Common myeloid progenitor, CD34-positive (primary cell): ENCODE results near the gene ROR1.

Experiments used
- CTCF ChIA-PET: fragments of 350-600 bp; sonication (Branson Sonifier 250); formaldehyde crosslinking; loops from one replicate; lab custom pipeline; 2021; ENCODE audit warnings: antibody characterized with exemption; lab: Charles Lee
- POLR2A ChIA-PET: fragments of 350-600 bp; sonication (Branson Sonifier 250); formaldehyde crosslinking; loops from one replicate; lab custom pipeline; 2021; ENCODE audit warnings: antibody characterized with exemption; lab: Charles Lee
- DNase-seq, 3 donors: peaks; one replicate each; pipeline versions ENCODE4 v3.0.0 to v3.0.0-alpha.2; 2013
- H3K27ac ChIP-seq, 2 experiments: 1 replicate in 1 of 2; 2 replicates in 1 of 2; pipeline ENCODE4 v1.7.0; 2013; ENCODE audit warnings: inconsistent platforms in 2 of 2, low read length in 2 of 2, mild to moderate bottlenecking in 2 of 2, low read depth in 1 of 2, moderate library complexity in 1 of 2; ENCODE audit not compliant: severe bottlenecking in 2 of 2, insufficient read depth in 1 of 2, poor library complexity in 1 of 2
- H3K27me3 ChIP-seq, 5 experiments: replicated peaks in 2 of 5; 1 replicate in 3 of 5; 2 replicates in 2 of 5; pipeline versions ENCODE4 v1.6.1 to v1.7.0; 2013; ENCODE audit warnings: low read length in 4 of 5, mild to moderate bottlenecking in 2 of 5, moderate library complexity in 2 of 5, inconsistent platforms in 1 of 5; ENCODE audit not compliant: insufficient read depth in 5 of 5, control insufficient read depth in 4 of 5
- H3K36me3 ChIP-seq, 4 experiments: 1 replicate in 2 of 4; 2 replicates in 2 of 4; pipeline versions ENCODE4 v1.6.1 to v1.7.0; 2013; ENCODE audit warnings: low read length in 3 of 4, control low read depth in 1 of 4, mild to moderate bottlenecking in 1 of 4; ENCODE audit not compliant: control insufficient read depth in 4 of 4, insufficient read depth in 4 of 4
- H3K4me1 ChIP-seq, 4 experiments: 1 replicate in 3 of 4; 2 replicates in 1 of 4; pipeline versions ENCODE4 v1.6.1 to v1.7.1; 2013; ENCODE audit warnings: low read length in 3 of 4, mild to moderate bottlenecking in 3 of 4, control low read depth in 1 of 4, inconsistent platforms in 1 of 4, moderate library complexity in 1 of 4; ENCODE audit not compliant: control insufficient read depth in 4 of 4, insufficient read depth in 4 of 4; ENCODE audit errors: control extremely low read depth in 1 of 4
- H3K4me3 ChIP-seq, 7 experiments: 1 replicate in 4 of 7; 2 replicates in 3 of 7; pipeline versions ENCODE4 v1.5.1 to v1.7.0; 2013; ENCODE audit warnings: mild to moderate bottlenecking in 7 of 7, low read length in 6 of 7, moderate library complexity in 6 of 7, inconsistent platforms in 2 of 7, low read depth in 2 of 7, control low read depth in 1 of 7; ENCODE audit not compliant: insufficient read depth in 4 of 7, control insufficient read depth in 1 of 7; ENCODE audit errors: extremely low read depth in 1 of 7
- H3K9me3 ChIP-seq, 5 experiments: 1 replicate in 4 of 5; 2 replicates in 1 of 5; pipeline versions ENCODE4 v1.6.1 to v1.7.1; 2013; ENCODE audit warnings: low read length in 4 of 5, mild to moderate bottlenecking in 2 of 5, inconsistent platforms in 1 of 5, low read depth in 1 of 5, moderate library complexity in 1 of 5; ENCODE audit not compliant: control insufficient read depth in 4 of 5, insufficient read depth in 2 of 5; ENCODE audit errors: control extremely low read depth in 1 of 5
- WGBS: methylation state at CpG from one replicate; pipeline ENCODE4 v1.1.5; 2013; ENCODE audit not compliant: insufficient coverage; 5-methylcytosine and 5-hydroxymethylcytosine counted together

The ROR1 gene

DNA sequence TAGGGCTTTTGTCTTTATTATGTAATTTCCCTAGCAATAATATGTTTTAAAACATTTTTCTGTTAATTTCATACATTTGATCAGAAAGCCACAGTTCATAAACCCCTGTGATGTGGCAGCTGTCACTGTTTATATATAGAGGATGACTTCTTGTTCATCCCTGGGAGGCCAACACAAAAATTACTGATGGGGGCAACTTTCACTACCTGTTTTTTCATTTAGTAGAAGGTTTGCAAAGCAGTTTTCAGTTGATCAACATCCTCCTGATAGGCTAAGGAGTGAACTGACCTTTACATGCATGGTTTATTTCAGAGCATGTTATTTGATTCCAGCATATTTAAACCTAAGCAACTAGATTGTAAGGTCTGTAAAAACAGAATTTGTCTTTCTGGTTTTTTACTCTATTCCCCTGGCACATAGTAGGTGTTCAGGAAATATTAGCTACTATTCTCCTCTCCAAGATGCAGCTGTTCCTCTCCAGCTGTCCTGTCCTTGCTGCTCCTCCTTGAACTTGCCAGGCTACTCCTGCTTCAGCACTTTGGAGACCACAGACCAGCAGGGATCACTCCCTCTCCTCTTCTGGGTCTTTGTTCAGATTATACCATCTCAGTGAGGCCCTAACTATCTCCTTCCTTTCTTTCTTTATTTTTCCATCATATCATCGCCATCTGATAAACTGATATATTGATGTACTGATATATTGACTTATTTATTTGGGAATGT is 54.7 kb downstream of the ROR1 start:
- Histone ChIP-seq H3K4me3 (no peak overlapping the region), H3K4me1 (no peaks in the 10 kb centered on the region), H3K27me3 (no peaks in the 10 kb centered on the region), H3K36me3 (no peaks in the 10 kb centered on the region), H3K9me3 (no peaks in the 10 kb centered on the region), H3K27ac (no peak overlapping the region)
- WGBS: no CpG with 5 or more reads among the region's 1 CpG
- DNase-seq: no peak
- ChIA-PET CTCF (no interaction called here), POLR2A (interaction anchor here (0.5 kb wide), 1 partner anchor 195 kb away, joined by 3 read pairs; no protein-coding TSS in a partner anchor)

DNA sequence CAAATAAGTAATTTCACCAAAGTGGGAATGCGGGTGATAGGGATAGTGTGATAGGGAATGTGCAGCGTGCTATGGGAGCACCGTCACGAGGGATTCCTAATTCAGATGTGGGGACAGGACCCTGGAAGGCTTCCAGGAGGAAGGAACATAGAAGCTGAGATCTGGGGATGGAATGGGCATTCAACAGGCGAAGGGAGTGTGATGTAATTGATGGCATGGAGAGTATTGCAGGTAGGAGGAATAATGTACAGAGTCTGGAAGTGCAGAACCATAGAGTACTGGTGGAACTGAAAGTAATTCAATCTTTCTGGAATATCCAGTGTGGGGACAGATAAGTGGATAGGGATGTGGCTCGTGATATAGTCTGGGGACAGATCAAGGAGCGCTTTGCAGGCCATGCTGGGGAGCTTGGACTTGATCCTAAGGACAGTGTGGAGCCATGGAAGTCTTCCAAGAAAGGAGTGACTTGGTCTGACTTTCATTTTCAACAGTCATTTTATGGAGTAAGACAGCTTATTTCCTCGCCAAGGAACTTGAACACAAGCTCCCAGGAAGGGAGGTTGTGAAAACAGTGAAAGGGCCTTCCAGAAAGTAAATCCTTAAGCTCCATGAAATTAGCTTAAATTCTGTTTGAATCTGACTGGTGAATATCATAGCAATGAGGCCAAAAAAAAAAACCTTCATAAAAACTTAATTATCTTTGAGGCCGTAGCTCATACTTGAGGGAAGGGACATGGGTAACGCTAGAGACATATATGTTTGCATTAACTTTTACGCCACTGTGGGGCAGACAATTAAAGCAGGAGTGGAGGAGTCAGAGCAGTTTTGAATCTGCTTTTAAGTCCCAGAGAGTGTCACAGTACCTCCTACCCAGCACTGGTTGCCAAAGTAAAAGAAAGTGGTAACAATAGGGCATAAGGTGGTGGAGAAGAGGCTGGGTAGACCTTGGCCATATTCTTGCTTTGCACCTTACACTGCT is 55.8 kb downstream of the ROR1 start:
- ChIA-PET CTCF (interaction anchor here (0.9 kb wide), 1 partner anchor 13 kb away, joined by 4 read pairs; no protein-coding TSS in a partner anchor), POLR2A (interaction anchor here (0.5 to 0.6 kb wide), 2 partner anchors 118 to 196 kb away, joined by 3 read pairs; no protein-coding TSS in a partner anchor)
- Histone ChIP-seq H3K4me1 (no peaks in the 10 kb centered on the region), H3K27me3 (no peaks in the 10 kb centered on the region), H3K36me3 (no peaks in the 10 kb centered on the region), H3K9me3 (no peaks in the 10 kb centered on the region), H3K4me3 (no peak overlapping the region), H3K27ac (no peak overlapping the region)
- WGBS: 92% methylated on average over 10 of the region's 11 CpGs
- no peak for DNase-seq

DNA sequence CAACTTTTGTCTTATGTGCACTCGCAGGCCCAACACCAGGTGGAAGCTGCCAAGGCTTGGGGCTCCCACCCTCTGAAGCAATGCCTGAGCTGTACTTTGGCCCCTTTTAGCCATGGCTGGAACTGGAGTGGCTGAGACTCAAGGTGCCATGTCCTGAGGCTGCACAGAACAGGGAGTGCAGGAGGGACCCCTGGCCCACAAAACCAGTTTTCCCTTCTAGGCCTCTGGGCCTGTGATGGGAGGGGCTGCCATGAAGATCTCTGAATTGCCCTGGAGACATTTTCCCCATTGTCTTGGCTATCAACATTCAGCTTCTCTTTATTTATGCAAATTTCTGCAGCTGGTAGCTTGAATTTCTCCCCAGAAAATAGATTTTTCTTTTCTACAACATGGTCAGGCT is 57.6 kb downstream of the ROR1 start:
- ChIA-PET POLR2A (no interaction called here), CTCF (interaction anchor here (0.6 kb wide), 1 partner anchor 417 kb away, joined by 3 read pairs; no protein-coding TSS in a partner anchor)
- no peaks in the 10 kb centered on the region for H3K9me3 ChIP-seq
- WGBS: 80% methylated on average over 1 of the region's 1 CpG
- H3K36me3 ChIP-seq: no peaks in the 10 kb centered on the region
- H3K4me1 ChIP-seq: no peaks in the 10 kb centered on the region
- H3K27me3 ChIP-seq: no peaks in the 10 kb centered on the region
- H3K27ac ChIP-seq: no peak overlapping the region
- DNase-seq: no peak
- no peak overlapping the region for H3K4me3 ChIP-seq

DNA sequence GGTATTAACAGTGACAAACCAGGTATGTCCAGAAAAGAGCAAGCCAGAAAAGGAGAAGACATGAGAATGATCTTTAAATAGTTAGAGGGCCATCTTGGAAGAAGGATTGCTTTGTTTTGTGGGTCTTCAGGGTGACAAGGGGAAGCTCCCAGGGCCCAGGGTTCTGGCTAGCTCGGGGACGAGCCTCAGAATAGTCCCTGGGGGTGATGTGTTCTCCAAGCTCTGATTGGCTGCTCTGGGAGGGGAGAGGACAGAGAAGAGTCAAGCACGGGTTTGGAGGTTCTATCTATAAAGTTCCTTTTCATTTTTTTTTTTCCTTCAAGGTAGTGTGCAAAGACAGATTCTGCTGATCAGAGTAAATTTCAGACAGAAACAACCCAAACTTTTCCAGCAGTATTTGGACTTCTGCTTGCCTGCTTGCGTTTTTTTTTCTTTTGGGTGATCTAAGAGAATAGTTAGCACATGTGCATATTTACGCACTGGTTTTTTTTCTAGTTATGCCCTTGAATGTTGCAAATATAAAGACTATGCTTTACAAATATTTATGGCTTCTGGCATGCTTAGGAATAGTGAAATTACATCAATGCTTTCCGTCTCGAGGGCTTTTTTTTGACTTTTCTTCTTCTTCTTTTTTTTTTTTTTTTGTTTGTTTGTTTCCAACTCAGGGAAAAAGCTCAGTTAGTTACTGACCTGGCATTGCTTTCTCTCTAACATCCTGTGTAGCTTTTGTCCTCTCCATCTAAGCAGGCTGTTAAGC is 59.7 kb downstream of the ROR1 start:
- no peak for DNase-seq
- Histone ChIP-seq H3K27ac (no peak overlapping the region), H3K4me3 (no peak overlapping the region), H3K9me3 (no peaks in the 10 kb centered on the region), H3K36me3 (no peaks in the 10 kb centered on the region), H3K4me1 (no peaks in the 10 kb centered on the region), H3K27me3 (no peaks in the 10 kb centered on the region)
- ChIA-PET POLR2A (no interaction called here), CTCF (interaction anchor here (1.0 kb wide), 1 partner anchor 76 kb away, joined by 3 read pairs; no protein-coding TSS in a partner anchor)
- WGBS: 93% methylated on average over 2 of the region's 7 CpGs

DNA sequence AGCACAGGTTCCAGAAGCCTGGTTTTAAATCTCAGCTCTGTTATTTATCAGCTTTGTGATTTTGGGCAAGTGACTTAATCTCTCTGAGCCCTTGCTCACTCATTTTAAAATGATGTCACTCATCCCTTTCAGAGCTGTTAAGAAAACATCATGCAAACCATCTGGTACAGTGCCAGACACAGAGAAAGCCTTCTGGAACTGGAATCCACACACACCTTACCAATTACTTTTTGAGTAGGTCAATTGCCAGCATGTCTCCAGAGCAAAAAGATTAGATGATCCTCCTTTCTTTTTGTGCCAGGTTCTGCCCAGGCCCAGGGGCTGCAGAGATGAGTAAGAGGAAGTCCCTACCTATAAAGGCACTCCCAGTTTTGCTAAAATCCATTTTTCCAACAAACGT is 61.3 kb downstream of the ROR1 start:
- no CpG with 5 or more reads among the region's 1 CpG for WGBS
- Histone ChIP-seq H3K4me1 (no peaks in the 10 kb centered on the region), H3K27me3 (no peaks in the 10 kb centered on the region), H3K4me3 (no peak overlapping the region), H3K9me3 (no peaks in the 10 kb centered on the region), H3K27ac (no peak overlapping the region), H3K36me3 (no peaks in the 10 kb centered on the region)
- CTCF ChIA-PET: no interaction called here
- POLR2A ChIA-PET: no interaction called here
- DNase-seq: no peak

DNA sequence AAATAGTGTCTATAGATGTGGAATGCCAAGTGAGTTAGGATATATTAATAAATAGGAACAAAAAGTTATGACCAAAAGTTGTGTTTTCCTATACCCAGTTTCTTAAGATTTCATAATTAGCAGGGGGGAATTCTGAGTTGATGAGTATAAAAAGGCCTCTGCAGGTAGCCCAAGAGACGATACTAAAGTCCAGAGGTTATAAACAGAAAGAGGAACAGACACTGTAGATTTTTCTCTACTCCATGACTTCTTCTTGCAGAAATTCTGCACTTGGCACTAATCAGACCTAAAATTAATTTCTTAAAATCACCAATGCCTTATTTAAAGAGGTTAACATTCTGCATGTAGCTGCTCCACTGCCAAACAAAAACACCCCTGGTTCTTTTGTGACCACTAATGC is 62.6 kb downstream of the ROR1 start:
- H3K4me3 ChIP-seq: no peak overlapping the region
- DNase-seq: no peak
- no peaks in the 10 kb centered on the region for H3K9me3 ChIP-seq
- H3K36me3 ChIP-seq: no peaks in the 10 kb centered on the region
- 86% methylated on average over 1 of the region's 1 CpG for WGBS
- POLR2A ChIA-PET: no interaction called here
- CTCF ChIA-PET: interaction anchor here (1.4 kb wide), 1 partner anchor 9 kb away, joined by 3 read pairs; no protein-coding TSS in a partner anchor
- H3K27me3 ChIP-seq: no peaks in the 10 kb centered on the region
- H3K4me1 ChIP-seq: no peaks in the 10 kb centered on the region
- H3K27ac ChIP-seq: no peak overlapping the region
